Right renal pelvis (tissue), 4 donors: ENCODE data around the gene SNX33. TPM values are rescaled to one million over a fixed set of nuclear protein-coding genes. Genes with fewer than 3 reads are reported as not detected.
"Not testable (repeated sequence)": the region's sequence is repeated elsewhere in the genome, so short reads cannot be mapped to it uniquely, and the experiment has no call there.

Experiments
- DNase-seq, 4 donors: peaks; one replicate each; pipeline ENCODE4 v3.0.0-alpha.2; 2013; ENCODE audit warnings: low read depth in 4 of 4, low spot score in 3 of 4, missing footprints in 1 of 4
- polyA plus RNA-seq, 4 donors: library from polyadenylated mRNA; unstranded; fragments of 120-200 nt; gene quantifications; one replicate each; pipeline ENCODE4 v1.2.1, GENCODE V29; 2013; ENCODE audit not compliant: insufficient read length in 4 of 4

Gene SNX33
- polyA plus RNA-seq, 4 donors: 19.3 to 22.3 (median 20.7) TPM

GRCh38 chr15:75659928-75660645, 12.4 kb downstream of the SNX33 start:
- DNase-seq: no peak

DNA sequence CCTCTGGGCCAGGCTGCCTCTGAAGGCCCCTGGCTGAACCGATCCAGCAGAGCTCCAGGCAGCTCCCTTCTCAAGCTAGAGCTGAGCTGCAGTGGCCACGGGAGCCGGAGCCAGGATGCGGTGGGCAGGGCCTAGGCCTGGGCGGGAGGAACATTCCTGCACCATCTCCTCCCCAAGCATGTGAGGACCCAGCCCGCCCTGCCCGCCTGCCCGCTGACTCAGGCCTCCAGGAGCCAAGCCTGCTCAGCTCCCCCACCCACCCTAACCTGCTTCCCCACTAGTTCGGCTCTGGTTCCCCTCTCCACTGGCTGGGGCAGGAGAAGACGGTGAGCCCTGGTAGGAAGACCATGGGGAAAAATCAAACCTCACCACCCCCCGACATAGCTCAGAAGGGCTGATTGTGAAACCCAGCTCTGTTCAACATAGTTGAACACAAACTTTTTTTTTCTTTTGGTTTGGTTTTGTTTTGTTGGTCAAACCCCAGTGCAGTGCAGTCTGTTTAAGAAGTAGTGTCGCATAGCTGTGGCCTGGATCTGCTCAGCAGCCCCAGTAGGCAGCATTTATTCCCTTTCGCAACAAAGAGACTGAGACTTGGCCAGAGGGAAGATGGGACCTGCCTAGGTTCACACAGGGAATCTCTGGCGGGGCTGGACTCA, 13.5 kb downstream of the SNX33 start:
- no peak for DNase-seq

- no peak for DNase-seq
Measured at GRCh38 chr15:75661756-75662140, 14.0 kb downstream of the SNX33 start.

GRCh38 chr15:75662823-75663519, 15.3 kb downstream of the SNX33 start:
- no peak for DNase-seq

- DNase-seq: no peak
Measured at GRCh38 chr15:75663931-75664421, 16.3 kb downstream of the SNX33 start.

GRCh38 chr15:75666823-75667501, 19.2 kb downstream of the SNX33 start:
- no peak for DNase-seq

GRCh38 chr15:75669191-75669878, 21.6 kb downstream of the SNX33 start:
- DNase-seq: no peak

DNA sequence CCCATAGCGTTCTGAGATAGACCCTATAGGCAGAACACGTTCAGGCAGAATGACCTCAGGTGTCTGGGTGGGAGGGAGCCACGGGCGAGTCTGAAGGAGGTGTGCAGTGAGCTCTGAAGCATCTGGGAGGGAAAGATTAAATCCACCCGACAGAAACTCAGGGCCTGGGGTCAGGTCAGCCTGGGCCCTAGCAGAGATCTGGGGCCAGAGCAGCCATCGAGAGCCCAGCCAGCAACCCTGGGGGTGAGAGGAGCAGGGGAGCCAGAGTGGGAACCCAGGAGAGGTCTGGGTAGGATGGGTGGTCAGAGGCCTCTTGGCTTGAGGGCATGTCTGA, 22.1 kb downstream of the SNX33 start:
- DNase-seq: no peak

GRCh38 chr15:75671730-75672602, 24.3 kb downstream of the SNX33 start:
- DNase-seq: no peak

GRCh38 chr15:75672646-75673425, 25.1 kb downstream of the SNX33 start:
- no peak for DNase-seq

- DNase-seq: no peak
Measured at GRCh38 chr15:75673426-75674235, 25.9 kb downstream of the SNX33 start.

DNA sequence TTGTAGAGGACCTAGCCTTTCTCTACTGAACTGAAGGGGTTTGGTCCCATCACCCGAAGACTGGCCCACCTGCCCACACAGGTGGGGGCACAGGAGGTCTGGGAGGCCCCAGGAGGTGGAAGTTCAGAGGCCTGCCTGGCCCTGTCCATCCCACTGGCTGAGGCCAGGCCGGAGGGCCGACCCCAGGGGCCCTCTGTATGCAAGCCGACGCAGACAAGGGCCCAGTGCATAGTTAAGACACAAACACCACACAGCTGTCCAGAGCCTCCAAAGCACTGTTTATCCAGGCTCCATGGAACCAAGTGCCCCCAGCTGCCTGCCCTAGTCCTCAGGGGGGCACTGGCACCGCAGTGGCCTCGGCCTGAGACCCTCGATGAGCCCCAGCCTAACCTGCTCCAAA, 26.7 kb downstream of the SNX33 start:
- DNase-seq: no peak

DNA sequence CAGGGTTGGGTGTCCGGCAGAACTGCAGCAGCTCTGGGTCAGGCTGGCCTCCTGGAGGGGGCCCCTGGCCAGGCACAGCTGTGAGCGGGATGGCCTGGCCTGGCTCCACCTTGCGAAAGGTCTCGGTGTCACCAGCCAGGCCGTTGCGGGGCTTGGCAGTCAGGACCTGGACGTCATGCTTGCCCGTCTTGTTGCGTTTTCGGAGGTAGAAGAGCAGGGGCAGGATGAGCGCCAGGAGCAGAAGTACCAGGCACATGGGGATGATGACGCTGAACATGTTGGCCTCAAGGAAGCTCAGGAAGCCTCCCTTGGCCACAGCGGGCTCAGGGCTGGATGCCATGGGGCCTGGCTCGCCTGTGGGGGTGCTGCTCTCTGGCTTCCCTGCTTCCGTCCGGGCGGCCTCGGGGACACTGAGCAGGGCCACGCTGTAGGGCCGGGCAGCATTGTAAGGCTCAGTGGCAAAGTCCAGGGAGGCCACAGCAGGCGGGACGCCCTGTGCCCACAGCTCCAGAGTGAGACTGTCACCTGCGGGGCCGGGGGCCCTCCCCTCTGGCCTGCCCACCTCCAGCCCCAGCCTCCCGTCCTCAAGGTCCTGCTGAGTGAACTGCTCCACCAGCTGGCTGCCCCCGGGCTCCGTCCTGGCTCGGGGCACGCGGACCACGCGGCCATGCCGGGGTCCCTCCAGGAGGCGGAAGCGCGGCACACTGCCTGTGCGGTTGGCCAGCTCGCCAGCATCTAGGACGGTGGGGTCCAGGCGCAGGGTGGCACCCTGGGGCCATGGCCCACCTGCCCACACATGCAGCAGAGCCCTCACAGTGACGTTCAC, 28.1 kb downstream of the SNX33 start:
- DNase-seq: no peak

DNA sequence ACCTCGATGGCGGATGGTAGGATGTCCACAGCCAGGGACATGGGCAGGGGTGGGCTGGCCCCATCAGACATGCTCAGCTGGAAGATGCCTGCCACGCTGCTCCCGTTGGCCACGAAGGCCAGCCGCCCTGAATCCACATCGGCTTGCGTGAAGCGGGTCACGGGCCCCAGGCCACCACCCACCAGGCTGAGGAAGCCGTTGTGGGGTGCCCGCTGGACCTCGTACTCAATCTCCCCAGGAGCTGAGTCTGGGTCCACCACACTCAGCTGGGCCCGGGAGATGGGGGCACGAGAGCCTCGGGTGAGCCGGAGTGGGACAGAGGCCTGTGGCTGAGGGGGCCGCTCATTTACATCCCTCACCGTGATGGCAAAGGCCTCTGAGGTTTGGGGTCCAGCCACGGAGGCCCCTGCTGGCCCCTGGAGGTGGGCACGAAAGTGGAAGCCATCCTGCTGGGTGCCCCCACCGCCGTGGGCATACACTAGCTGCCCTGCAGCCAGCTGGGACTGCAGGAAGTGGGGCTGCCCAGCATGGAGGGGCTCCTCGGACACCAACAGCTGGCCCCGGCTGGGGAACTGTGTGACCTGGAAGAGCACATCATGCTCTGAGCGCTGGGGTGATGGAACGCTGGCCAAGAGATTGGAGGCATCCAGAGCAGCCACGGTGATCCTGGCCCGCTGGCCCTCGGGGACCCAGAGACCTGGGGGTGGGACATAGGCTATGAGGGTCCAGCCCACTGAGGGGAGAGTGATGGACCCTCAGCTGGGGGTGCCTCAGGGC, 29.2 kb downstream of the SNX33 start:
- DNase-seq: no peak

DNA sequence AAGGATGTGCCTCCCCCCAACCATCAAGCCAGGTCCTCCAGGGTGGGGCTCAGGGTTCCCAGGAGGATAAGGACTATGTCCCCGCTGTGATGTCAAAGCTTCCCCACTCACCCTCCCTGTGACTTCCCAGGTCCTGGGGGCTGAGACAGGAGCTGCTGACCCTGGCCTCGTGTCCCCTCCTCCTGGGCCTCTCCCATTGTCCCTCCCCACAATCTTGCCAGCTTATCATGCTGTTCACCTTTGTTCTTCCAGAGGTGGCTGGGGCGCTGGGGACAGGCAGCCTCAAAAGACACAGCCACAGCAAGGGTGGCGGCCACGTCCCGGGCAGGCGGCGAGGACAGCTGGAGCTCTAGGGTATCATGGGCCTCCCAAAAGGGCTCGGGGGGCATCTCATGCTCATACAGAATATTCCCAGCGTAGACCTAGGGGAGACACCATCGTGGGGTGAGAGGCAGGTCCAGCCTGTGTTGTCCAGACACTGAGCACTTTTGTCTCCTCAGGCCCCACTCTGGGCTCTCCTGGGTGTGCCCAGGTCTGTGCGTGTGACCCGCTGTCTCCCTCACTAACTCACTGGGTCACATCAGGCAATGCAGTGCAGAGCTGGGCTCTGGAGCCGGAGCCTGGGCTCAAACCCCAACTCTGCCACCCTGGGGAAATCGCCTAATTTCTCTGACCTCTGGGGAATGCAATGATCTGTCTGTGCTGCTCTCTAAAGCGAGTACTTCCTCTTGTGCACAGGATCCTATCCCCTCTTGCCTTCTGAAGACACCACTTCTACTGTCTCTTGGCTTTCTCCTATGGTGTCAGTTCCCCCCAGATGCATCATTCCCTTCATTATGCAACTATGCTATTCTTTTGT, 30.0 kb downstream of the SNX33 start:
- DNase-seq: no peak

- not testable (repeated sequence) for DNase-seq
Measured at GRCh38 chr15:75678324-75678690, 30.6 kb downstream of the SNX33 start.
